ENCODE measurements around the gene OLA1.

Gene OLA1

DNA sequence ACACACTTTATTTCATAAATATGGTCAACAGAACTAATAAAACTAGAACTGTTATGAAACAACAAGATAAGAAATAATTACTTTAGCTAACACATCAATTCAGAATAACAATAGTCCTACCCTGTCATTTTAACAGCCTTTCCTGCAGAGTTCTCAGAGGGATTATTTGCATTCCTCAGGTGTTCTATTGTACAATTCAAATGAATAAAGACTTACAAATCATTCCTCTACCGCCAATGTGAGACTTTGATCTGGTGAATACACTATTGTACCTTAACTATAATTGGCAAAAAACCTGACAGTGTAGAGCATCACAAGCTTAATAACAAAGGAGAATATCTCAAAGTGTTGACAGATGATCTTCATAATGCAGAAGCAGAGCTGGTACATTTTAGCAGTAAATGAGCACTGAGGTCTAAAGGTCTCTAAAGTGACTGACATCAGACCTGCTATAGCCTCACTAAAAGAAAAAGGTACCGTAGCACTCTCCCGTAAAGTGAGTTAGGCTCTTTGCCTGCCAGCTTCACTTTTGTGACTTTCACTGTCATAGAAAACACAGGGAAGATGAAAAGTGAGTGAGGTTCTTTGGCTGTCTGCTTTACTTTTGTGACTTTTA lies 164.4 kb downstream of the OLA1 start:
- no peaks in the 10 kb centered on the region for H3K9me2 ChIP-seq (replicated peaks; ENCODE audit: insufficient read depth, low read length)
- H3K36me3 ChIP-seq (ENCODE audit: low read length): peaks cover under 1% of the 10 kb centered on the region; the same call in 1 of the 2 replicates
- no peak overlapping the region for H3K9ac ChIP-seq (ENCODE audit: low read length)
- no peaks in the 10 kb centered on the region for H3K9me3 ChIP-seq (ENCODE audit: insufficient read depth, low read length)
- 0 out of 2 replicates have a peak, but pooled peaks cover under 1% of the 10 kb centered on the region for H3F3A ChIP-seq (ENCODE audit: insufficient read depth)
- no peaks in the 10 kb centered on the region for H3K79me2 ChIP-seq (ENCODE audit: insufficient read depth, low read length)
- H3K4me3 ChIP-seq (ENCODE audit: insufficient read depth, low read length, poor library complexity, severe bottlenecking): no peak overlapping the region
- no peaks in the 10 kb centered on the region for H4K20me1 ChIP-seq (ENCODE audit: low read depth, low read length)
- no peaks in the 10 kb centered on the region for H3K27me3 ChIP-seq (ENCODE audit: low read length)
- TF ChIP-seq CTCF (IDR thresholded peaks at IDR 0.05; ENCODE audit: insufficient read depth, low read length, poor library complexity, severe bottlenecking) (no peak), EZH2phosphoT487 (conservative IDR thresholded peaks at IDR 0.05; ENCODE audit: low read length) (no peak)
- H3K27ac ChIP-seq (ENCODE audit: low read depth, low read length): no peak overlapping the region
- no peak overlapping the region for H3K4me2 ChIP-seq (ENCODE audit: low read depth, low read length, poor library complexity, severe bottlenecking)
- no peak overlapping the region for H2AFZ ChIP-seq (ENCODE audit: low read depth, low read length, severe bottlenecking)

- no peak overlapping the region for H3K4me2 ChIP-seq (ENCODE audit: low read depth, low read length, poor library complexity, severe bottlenecking)
- H4K20me1 ChIP-seq (ENCODE audit: low read depth, low read length): 0 out of 2 replicates have a peak, but pooled peaks cover 4% of the 10 kb centered on the region
- no peaks in the 10 kb centered on the region for H3K9me2 ChIP-seq (replicated peaks; ENCODE audit: insufficient read depth, low read length)
- 0 out of 2 replicates have a peak, but pooled peaks cover 7% of the 10 kb centered on the region for H3F3A ChIP-seq (ENCODE audit: insufficient read depth)
- no peaks in the 10 kb centered on the region for H3K9me3 ChIP-seq (ENCODE audit: insufficient read depth, low read length)
- H3K27me3 ChIP-seq (ENCODE audit: low read length): no peaks in the 10 kb centered on the region
- H3K36me3 ChIP-seq (ENCODE audit: low read length): peaks cover 8% of the 10 kb centered on the region; the same call in 1 of the 2 replicates
- H2AFZ ChIP-seq (ENCODE audit: low read depth, low read length, severe bottlenecking): no peak overlapping the region
- no peak overlapping the region for H3K9ac ChIP-seq (ENCODE audit: low read length)
- H3K79me2 ChIP-seq (ENCODE audit: insufficient read depth, low read length): no peaks in the 10 kb centered on the region
- TF ChIP-seq EZH2phosphoT487 (conservative IDR thresholded peaks at IDR 0.05; ENCODE audit: low read length) (no peak), CTCF (IDR thresholded peaks at IDR 0.05; ENCODE audit: insufficient read depth, low read length, poor library complexity, severe bottlenecking) (no peak)
- H3K4me3 ChIP-seq (ENCODE audit: insufficient read depth, low read length, poor library complexity, severe bottlenecking): no peak overlapping the region
- no peak overlapping the region for H3K27ac ChIP-seq (ENCODE audit: low read depth, low read length)
Measured at GRCh38 chr2:174080672-174081121, 167.6 kb downstream of the OLA1 start.

DNA sequence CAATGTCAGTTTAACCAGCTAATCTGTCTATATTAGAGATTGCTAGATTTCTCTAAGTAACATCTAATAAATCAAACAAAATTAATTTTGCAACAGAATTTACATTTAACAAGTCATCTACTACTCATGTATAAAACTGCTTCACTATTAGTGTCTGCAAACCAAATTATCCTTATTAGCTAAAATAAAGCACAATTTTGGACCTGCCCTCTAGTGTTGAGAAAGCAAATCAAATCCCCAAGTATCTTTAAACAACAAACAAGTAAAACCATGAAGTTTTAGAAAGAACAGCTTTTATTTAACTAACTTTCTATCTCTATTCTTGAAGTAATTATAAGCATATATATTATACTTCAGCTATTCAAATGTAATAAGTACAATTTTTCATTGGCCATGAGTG lies 170.1 kb downstream of the OLA1 start:
- H4K20me1 ChIP-seq (ENCODE audit: low read depth, low read length): 0 out of 2 replicates have a peak, but pooled peaks cover 4% of the 10 kb centered on the region
- H3K27ac ChIP-seq (ENCODE audit: low read depth, low read length): no peak overlapping the region
- H3K4me2 ChIP-seq (ENCODE audit: low read depth, low read length, poor library complexity, severe bottlenecking): no peak overlapping the region
- H3K79me2 ChIP-seq (ENCODE audit: insufficient read depth, low read length): no peaks in the 10 kb centered on the region
- no peak overlapping the region for H3K4me3 ChIP-seq (ENCODE audit: insufficient read depth, low read length, poor library complexity, severe bottlenecking)
- H3K9ac ChIP-seq (ENCODE audit: low read length): no peak overlapping the region
- H3F3A ChIP-seq (ENCODE audit: insufficient read depth): 0 out of 2 replicates have a peak, but pooled peaks cover 7% of the 10 kb centered on the region
- no peaks in the 10 kb centered on the region for H3K27me3 ChIP-seq (ENCODE audit: low read length)
- TF ChIP-seq EZH2phosphoT487 (conservative IDR thresholded peaks at IDR 0.05; ENCODE audit: low read length) (no peak), CTCF (IDR thresholded peaks at IDR 0.05; ENCODE audit: insufficient read depth, low read length, poor library complexity, severe bottlenecking) (peak; percentile 19)
- peaks cover 8% of the 10 kb centered on the region; the same call in 1 of the 2 replicates for H3K36me3 ChIP-seq (ENCODE audit: low read length)
- no peak overlapping the region for H2AFZ ChIP-seq (ENCODE audit: low read depth, low read length, severe bottlenecking)
- no peaks in the 10 kb centered on the region for H3K9me2 ChIP-seq (replicated peaks; ENCODE audit: insufficient read depth, low read length)
- H3K9me3 ChIP-seq (ENCODE audit: insufficient read depth, low read length): no peaks in the 10 kb centered on the region
